NCI-H2029 (cell line): Measurements from ENCODE around the gene ZBTB16.
"Not testable (repeated sequence)": the region's sequence is repeated elsewhere in the genome, so short reads cannot be mapped to it uniquely, and the experiment has no call there.

ENCODE experiments used
- DNase-seq: peaks from one replicate; lab custom pipeline; 2025; lab: John Stamatoyannopoulos, UW

ZBTB16 gene

DNA sequence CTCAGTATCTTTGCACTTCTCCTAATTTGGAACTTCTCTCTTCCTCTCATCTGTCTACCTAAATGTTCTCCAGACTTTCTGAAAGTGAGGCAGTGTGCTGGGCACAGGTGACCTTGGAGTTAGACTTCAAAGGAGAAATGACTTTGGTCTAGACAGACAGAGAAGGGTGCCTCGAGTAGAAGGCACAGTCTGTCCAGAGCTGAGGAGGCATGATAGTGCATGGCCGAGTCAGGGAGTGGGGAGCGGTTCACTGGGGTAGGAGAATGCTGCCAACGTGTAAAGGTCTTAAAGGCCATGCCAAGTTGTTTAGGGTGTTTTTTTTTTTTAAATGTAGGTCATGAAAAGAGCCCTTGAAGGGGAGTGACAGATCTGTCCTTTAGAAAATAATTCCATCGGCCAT, 17.3 kb upstream of the ZBTB16 start:
- DNase-seq, result no peak

DNA sequence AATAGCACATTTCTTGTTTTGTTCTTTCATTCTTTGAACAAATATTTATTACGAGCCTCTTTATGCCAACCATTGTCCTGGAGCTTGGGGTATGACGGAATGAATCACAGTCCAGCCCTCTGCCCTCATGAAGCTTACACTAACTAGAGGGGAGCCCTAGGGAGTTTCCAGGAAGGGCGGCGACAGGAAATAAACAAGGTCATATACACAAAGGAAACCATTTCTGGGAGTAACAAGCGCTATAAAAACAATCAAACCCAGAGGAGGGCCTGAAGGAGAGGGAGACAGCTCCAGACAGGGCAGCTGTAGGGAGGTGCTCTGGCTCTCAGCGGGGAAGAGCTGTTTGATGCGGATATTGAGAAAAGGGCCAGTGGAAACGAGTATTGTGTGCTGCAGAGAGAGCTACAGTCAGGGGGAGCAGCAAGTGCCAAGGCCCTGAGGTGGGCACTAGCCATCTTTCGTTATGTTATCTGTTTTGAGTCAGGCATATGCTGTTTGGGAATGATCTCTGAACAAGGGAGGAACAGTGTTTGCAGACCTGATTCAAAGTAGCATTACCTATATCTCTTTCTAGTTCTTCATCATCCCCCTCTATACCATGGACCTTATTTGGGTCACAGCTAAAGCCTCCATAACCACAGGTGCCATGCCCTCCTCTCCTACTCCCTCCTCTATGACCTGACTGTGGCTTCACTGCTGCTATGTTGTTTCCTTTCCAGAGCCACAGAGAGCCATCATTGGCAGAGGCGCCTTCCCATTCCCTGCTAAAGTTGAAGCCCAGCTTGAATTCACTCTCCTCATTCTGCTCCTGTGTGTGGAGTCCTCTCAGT, 15.3 kb upstream of the ZBTB16 start:
- no peak for DNase-seq

DNA sequence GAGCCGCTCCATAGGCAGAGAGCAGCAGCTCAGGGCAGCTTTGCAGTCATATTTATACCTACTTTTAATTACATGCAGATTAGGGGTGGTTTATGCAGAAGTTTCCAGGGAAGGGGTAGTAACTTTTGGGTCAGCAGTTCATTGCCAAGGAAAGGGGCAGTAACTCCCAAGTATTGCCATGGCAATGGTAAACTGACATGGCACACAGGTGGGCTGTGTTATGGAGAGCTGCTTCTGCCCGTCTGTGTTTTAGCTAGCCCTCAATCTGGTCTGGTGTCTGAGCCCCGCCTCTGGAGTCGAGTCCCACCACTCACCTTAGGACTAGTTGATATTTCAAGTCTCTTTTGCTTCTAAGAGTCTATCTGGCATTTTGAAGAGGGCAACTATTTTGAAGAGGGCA, 12.2 kb upstream of the ZBTB16 start:
- no peak for DNase-seq

DNA sequence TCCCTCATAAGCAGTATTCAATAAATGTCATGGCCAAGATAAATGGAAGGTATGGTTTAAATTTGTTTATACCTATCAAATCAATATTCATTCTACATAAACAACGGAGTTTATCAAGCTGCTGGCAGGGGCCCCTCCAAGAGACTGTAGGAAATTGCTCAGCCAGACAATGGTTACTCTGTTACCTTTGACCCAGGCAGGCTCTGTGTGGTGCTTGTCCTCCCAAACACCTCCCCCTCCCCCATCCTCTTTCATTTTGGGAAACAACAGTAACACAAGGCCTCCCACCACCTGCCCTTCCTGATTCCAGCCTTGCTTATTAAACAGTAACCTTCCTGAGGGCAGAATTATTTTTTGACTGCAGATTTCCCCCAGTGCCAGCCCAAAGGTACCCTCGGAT, 10.5 kb upstream of the ZBTB16 start:
- no peak for DNase-seq

DNA sequence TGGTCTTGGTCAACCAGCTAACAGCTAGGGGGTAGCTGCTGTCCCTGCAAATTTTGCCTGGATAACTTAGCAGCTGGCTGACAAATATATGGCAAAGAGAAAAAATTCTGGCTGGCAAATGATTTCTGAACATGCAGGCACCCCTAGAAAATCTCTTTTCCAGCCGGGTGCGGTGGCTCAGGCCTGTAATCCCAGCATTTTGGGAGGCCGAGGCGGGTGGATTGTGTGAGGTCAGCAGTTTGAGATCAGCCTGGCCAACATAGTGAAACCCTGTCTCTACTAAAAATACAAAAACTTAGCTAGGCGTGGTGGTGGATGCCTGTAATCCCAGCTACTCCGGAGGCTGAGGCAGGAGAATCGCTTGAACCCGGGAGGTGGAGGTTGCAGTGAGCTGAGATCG, 9.7 kb upstream of the ZBTB16 start:
- not testable (repeated sequence) for DNase-seq

DNA sequence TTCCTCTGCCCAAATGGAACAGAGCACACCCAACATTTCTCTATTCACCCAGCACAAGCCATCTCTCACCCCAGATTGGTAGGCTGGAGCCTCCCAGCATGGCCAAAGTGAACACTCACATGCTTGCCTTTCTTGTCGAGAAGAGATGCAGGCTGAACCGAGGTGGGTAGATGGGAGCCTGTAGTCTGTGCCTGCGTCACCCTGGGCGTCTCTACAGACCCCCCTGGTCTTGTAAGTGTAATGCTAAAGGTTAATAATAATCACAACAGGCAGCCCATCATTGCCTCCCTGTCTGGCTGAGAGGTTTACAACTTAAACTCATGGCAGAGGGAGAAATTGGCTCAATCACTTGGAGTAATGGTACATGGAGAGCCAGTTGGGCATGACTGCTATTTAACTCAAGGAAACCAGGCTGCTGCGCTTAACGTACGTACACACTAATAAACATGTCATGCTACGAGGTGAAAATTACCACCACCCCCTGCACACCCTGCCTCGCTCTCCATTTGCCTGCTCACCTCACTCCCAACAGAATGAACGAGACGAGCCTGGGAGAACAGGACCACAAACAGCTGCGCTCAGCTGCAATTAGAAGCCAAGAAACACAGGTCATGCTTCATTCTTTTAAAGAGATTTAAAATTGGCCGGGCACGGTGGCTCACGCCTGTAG, 9.1 kb upstream of the ZBTB16 start:
- no peak for DNase-seq

DNA sequence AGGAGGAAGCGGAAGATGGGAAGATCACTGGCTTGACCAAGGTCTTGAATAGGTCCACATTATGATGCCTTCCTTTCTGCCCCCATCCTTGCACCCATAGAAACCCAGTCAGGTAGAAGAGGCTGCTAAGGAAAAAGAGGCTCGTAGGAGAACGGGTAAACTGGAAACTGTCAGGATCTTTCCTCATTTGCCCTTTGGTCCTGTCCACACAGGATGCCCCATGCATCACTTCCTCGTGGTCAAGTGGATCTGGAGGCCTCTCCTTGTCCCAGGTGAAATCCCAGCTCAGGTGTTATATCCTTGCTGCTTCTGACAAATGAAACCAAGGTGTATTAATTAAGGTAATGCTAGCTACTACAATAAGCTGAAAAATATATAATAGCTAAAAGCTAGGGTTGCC, 8.0 kb upstream of the ZBTB16 start:
- no peak for DNase-seq

DNA sequence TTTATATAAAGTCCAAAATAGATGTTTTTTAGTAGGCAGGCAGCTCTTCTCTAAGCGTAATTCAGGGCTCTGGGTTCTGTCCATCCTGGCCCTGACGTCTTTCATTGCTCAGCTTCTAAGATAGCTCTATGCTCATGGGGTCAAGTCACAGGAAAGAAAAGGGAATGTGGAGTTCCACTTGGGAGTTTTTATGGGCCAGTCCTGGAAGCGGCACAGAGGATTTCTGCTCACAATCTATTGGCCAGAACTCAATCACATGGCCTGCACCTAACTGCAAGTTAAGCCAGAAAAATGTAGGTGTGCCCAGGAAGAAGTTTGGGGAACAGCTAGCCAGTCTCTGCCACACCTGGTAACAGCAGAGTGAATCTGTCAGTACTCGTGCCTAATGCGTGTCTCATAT, 7.4 kb upstream of the ZBTB16 start:
- no peak for DNase-seq

DNA sequence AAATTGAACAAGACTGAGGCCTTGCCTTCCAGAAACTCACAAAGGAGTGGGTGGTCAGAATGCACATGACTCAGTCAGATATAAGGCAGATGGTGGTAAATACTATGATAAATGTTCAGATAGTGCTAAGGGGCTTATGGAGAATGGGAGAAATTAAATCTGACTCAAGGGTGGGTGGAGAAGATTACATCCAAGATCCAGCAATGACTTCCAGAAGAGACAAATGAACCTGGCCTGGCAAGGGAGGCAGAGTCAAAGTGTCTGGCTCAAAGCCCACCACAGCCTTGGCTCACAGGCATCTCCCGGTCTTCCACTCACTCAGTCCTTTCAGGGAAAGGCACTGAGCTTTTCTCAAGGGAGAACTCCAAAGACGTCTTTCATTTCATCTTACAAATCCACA, 6.1 kb upstream of the ZBTB16 start:
- DNase-seq, result no peak

DNA sequence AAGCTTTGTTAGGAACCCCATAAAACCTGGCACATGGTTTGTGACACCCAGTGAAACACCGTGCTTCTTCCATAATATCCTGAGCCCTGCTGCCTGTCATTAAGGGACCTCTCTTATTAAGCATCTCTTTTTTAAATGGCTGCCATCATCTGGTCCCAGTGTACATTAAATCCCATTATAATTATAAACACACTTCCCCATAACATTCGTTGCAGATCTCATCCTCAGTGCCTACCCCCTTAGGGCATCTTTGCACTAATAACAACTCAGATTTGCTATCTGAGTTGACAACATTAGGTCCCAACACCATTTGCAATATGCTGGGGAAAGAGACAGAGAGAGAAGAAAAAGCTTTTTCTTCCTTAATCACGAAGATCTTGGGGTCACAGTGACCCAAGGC, 4.7 kb upstream of the ZBTB16 start:
- no peak for DNase-seq

DNA sequence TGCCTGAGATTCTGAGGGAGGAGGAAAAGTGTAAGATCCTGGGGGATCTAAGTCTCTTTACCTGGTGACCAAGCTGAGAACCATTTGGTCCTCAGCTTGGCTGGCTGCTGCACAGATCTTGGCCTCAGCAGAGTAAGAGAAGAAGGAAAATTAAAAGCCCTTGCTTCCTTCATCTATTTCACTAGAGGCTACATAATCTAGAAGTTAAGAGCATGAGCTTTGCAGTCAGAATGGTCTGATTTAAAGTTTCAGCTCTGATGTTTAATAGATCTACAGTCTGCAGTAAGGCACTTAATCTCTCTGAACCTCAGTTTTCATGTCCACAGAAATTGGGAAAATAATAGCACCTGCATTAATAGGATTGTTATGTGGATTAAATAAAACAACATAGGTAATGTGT, 3.1 kb upstream of the ZBTB16 start:
- DNase-seq, result no peak

DNA sequence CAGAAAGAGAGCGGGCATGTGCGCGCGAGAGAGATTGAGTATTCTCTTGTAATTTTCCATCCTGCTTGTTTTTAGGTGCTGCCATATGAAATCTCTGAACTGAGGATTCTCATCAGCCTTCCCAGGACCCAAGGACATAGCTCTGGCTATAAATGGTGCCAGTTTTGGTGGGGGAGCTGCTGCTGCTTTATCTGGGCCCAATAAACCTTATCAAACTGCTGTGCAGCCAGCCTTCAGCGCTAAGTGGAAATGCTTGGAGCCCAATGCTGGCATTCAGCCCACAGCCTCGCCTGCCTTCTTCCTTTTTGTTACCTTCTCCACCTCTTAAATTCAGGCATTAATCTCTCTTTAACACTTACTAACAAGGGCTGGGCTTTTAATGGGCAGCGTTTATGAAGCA, 2.4 kb upstream of the ZBTB16 start:
- DNase-seq, result no peak

DNA sequence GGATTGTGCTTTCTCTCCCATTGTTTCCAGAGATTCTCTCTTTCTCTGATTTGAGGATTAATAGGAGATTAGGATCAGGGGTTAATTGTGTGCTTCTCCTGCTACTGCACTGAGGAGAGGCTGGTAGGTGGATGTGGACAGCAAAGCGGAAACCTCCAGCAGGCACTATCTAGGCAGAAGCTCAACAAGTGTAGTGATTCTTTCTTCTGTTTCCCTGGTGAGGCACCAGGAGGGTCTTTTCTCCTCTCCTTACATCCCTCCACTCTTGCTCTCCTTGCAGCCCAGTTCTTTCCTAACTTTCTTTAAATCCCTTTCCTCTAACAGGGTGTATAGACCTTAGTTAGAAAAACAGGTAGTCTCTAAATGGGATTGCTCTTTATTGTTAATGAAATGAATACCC, 1.9 kb upstream of the ZBTB16 start:
- DNase-seq, result no peak

DNA sequence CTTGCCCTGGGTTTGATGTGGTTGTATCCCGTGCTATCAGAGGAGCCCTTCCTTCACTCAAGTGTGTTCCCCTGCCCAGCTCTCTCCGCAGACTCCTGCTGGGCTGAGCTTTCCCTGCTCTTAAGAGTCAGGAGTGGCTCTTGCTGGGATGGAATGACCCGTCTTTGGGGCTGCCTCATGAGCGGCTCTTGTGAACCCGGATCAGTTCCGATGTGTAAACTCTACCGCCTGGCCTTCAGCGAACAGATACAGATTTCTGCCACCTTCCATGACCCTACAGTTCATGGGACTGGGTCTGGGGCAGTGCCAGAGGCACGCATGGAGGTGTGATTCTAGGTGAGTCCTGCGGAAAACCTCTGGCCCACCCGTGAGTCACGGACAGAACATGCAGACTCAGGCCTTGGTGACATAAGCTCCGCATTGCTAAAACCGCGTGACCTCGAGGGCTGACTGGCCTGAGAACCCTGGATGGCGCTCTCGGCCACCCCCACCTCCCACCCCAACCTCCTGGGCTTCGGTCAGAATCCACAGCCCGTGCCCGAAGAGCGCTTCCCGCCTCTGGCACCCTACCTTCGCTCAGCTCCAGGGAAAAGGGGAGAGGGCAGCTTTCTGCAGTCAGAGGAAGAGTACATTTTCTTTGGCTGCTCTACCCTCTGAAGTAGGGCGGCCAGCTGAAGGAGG, 1.3 kb upstream of the ZBTB16 start:
- no peak for DNase-seq

DNA sequence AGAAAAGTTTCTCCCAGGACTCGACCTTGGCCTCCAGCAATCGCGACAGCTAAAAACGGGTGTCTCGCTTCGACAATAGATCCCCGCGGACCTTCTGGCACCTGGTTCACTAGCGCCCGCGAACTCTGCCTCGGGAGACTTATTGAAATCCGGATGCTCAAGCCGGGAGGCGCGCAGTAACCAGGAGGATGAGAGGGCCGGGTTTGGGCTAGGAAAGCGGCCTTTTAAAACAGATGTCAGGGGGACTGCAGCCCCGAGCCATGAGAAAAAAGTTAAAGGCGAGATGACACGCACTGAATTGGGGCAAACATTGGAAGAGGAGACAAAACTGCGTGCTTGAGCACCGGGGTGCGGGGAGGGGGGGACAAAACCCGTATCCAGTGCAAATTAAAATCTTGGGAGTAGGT, 637 bp upstream of the ZBTB16 start:
- DNase-seq, result no peak

DNA sequence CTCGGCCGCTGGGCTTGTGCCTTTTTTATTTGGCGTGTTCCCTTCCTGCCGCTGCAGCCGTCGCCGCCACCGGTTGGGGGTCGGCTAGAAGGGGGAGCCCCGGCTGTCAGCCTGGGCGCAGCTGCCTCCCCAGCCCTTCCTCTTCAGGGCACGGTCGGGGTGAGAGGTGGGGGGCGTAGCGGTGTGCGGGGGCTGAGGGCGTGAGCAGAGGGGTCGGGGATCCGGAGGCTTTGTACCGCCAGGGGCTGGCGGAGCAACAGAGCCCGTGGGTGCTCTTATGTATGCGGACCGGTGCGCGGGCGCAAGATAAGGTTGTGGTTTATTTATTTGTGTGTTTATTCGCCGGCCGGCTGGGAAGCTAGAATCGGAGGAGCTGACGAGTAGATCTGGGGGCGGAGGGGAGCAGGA, 477 bp downstream of the ZBTB16 start:
- no peak for DNase-seq

DNA sequence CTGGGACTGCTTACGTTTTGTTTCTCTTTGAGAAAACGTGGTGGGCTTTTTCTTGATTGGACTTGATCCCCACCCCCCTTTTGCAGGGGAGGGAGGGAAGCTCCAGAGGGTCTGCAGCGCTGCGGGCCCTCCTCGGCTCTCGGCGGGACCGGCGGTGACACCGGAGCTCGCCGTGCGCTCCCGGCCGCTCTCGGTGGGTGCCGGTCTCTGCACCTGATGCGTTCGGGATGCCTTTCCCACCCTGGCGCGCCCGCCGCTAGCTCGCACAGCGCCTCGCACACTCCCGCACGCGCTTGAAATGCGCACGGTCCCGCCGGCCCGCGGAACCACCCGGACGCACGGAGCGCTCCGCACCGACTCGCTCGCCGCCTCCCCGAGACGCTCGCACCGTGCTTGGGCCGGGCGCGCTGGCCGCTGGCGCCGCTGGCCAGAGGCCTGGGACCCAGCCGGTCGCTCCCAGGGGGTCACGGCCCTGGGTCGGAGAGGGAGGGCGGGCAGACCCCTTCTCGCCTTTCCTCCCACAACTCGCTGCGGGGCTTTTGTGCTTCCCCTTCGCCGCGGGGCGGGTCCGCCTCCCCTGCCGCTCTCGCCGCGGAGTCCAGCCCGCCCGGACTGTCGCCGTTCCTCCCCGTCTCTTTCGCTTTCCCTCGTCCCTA, 1.0 kb downstream of the ZBTB16 start:
- no peak for DNase-seq

DNA sequence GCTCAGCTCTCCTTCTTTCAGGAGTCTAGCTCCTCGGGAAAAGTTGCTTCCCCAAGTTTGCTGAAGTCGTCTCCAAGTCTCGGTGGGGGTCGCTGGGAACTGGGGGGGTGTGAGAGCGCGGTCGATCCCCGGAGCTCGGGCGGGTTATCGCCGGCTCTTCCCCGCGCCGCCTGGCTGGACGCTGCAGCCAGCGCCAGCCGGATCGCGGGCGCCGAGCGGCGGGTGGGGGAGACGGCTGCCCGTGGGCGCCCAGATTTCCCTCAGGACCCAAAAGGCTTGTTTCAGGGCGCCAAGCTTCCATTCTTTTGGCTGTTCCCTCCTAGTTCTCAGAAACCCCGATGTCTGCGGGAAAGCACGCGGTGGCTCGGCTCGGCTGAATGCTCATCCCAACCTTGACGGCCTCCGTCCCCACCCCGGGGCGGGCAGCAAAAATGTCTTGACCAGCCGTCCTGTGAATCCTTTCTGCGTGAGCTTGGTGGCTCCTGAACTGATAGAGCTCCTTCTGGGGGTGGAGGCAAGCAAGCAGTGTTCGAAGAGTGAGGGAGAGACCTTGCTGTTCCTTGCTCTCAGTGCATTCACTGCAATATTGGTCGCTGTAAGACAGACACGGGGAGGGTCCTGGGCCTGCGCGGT, 1.7 kb downstream of the ZBTB16 start:
- DNase-seq, result no peak

DNA sequence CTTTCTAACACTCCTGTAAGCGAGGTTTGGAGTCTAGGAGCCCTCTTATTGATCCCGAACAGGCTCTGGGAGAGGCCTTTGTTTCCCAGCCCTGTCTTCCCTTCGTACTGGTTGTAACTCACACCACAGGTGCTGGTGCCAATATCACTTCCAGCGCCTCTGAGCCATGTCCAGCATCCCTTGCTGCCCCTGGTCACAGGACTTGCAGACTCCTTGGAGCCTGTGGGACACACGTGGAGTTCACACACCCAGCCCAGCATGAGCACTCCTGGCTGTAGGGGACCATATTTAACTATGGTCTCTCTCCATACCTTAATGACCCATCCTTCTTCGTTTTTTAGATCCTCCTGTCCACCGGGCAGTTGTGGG, 2.2 kb downstream of the ZBTB16 start:
- no peak for DNase-seq

DNA sequence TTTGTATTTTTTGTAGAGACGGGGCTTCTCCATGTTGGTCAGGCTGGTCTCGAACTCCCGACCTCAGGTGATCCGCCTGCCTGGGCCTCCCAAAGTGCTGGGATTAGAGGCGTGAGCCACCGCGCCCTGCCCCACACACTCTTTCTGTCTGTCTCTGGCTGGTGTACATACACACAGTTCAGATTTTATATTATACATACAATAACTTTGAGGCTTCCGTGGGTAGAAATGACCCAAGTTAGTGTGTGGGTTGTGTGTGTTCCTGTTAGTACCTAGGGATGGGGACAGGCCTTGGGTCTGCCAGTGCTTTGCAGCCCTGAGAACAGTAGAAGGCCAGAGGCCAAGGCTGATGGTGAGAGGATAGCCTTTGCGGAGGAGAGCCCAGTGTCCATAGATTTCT, 2.8 kb downstream of the ZBTB16 start:
- DNase-seq, result no peak

DNA sequence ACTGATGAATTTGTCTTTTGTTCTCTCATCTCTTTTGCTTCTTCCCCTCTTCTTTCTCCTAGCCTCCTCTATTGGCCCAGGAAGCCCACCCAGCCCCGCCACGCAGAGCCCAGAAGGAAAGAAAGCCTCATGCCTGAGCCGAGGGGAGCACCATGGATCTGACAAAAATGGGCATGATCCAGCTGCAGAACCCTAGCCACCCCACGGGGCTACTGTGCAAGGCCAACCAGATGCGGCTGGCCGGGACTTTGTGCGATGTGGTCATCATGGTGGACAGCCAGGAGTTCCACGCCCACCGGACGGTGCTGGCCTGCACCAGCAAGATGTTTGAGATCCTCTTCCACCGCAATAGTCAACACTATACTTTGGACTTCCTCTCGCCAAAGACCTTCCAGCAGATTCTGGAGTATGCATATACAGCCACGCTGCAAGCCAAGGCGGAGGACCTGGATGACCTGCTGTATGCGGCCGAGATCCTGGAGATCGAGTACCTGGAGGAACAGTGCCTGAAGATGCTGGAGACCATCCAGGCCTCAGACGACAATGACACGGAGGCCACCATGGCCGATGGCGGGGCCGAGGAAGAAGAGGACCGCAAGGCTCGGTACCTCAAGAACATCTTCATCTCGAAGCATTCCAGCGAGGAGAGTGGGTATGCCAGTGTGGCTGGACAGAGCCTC, 3.8 kb downstream of the ZBTB16 start:
- no peak for DNase-seq

DNA sequence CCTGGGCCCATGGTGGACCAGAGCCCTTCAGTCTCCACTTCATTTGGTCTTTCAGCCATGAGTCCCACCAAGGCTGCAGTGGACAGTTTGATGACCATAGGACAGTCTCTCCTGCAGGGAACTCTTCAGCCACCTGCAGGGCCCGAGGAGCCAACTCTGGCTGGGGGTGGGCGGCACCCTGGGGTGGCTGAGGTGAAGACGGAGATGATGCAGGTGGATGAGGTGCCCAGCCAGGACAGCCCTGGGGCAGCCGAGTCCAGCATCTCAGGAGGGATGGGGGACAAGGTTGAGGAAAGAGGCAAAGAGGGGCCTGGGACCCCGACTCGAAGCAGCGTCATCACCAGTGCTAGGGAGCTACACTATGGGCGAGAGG, 4.3 kb downstream of the ZBTB16 start:
- DNase-seq, result no peak
